Neural progenitor cell (in vitro differentiated cells): ENCODE measurements around the gene KCNB1. TPM values are rescaled to one million over a fixed set of nuclear protein-coding genes. Genes with fewer than 3 reads are reported as not detected.

Source experiments
- DNase-seq: peaks from one replicate; pipeline ENCODE4 v3.0.0-alpha.2; 2016; ENCODE audit warnings: low spot score
- H2AFZ ChIP-seq: fragments of 200-600 bp; sonication (generic); replicated peaks from 2 replicates; pipeline ENCODE4 v1.6.1; 2016; ENCODE audit warnings: antibody characterized with exemption
- H3F3A ChIP-seq: fragments of 200-600 bp; sonication (generic); 2 replicates; pipeline ENCODE4 v1.6.1; 2016; ENCODE audit warnings: antibody characterized with exemption, low read depth
- H3K27ac ChIP-seq: fragments of 200-600 bp; sonication (generic); 2 replicates; pipeline ENCODE4 v1.5.1; 2016; ENCODE audit warnings: mild to moderate bottlenecking
- H3K27me3 ChIP-seq: fragments of 200-600 bp; sonication (generic); 2 replicates; pipeline ENCODE4 v1.6.1; 2016; ENCODE audit warnings: mild to moderate bottlenecking, moderate library complexity
- H3K36me3 ChIP-seq: fragments of 200-600 bp; sonication (generic); 2 replicates; pipeline ENCODE4 v1.5.1; 2016
- H3K4me1 ChIP-seq: fragments of 200-600 bp; sonication (generic); 2 replicates; pipeline ENCODE4 v1.6.1; 2016; ENCODE audit warnings: mixed run types
- H3K4me2 ChIP-seq: fragments of 200-600 bp; sonication (generic); 2 replicates; pipeline ENCODE4 v1.6.1; 2016
- H3K4me3 ChIP-seq: fragments of 200-600 bp; sonication (generic); 2 replicates; pipeline ENCODE4 v1.5.1; 2016
- H3K79me2 ChIP-seq: fragments of 200-600 bp; sonication (generic); 2 replicates; pipeline ENCODE4 v1.6.1; 2016; ENCODE audit warnings: low read depth
- H3K9ac ChIP-seq: fragments of 200-600 bp; sonication (generic); 2 replicates; pipeline ENCODE4 v1.6.1; 2016
- H3K9me3 ChIP-seq: fragments of 200-600 bp; sonication (generic); 2 replicates; pipeline ENCODE4 v1.5.1; 2016; ENCODE audit warnings: low read depth
- H4K20me1 ChIP-seq: fragments of 200-600 bp; sonication (generic); 2 replicates; pipeline ENCODE4 v1.6.1; 2016; ENCODE audit warnings: low read depth
- H3K27ac Mint-ChIP-seq: 3 replicates; pipeline ENCODE4 v1.8.0; 2021; ENCODE audit warnings: mixed read lengths
- H3K27me3 Mint-ChIP-seq: 2 replicates; pipeline ENCODE4 v1.8.0; 2022; ENCODE audit warnings: low read depth, mild to moderate bottlenecking, inconsistent platforms, moderate library complexity, mixed read lengths; ENCODE audit not compliant: insufficient read depth
- H3K36me3 Mint-ChIP-seq: 3 replicates; pipeline ENCODE4 v1.8.0; 2021; ENCODE audit warnings: mixed read lengths
- H3K4me1 Mint-ChIP-seq: 3 replicates; pipeline ENCODE4 v1.8.0; 2021; ENCODE audit warnings: mixed read lengths
- H3K4me3 Mint-ChIP-seq: 3 replicates; pipeline ENCODE4 v1.8.0; 2021; ENCODE audit warnings: mild to moderate bottlenecking, moderate library complexity, mixed read lengths
- H3K9me3 Mint-ChIP-seq: 3 replicates; pipeline ENCODE4 v1.8.0; 2020; ENCODE audit warnings: mixed read lengths
- EZH2 ChIP-seq: fragments of 200-600 bp; sonication (generic); IDR thresholded peaks from 2 replicates; pipeline ENCODE4 v1.6.1; 2017; ENCODE audit warnings: antibody characterized with exemption, mild to moderate bottlenecking, moderate library complexity
- EZH2phosphoT487 ChIP-seq: fragments of 200-600 bp; sonication (generic); IDR thresholded peaks from 2 replicates; pipeline ENCODE4 v1.6.1; 2017; ENCODE audit warnings: antibody characterized with exemption
- total RNA-seq: library from RNA; depleted of rRNA; stranded (reverse); fragments of >200 nt; gene quantifications from 2 replicates; pipeline ENCODE4 v1.2.3, GENCODE V29; 2015; ENCODE audit warnings: low replicate concordance
- TF ChIP-seq, protein P1 (sequence below): fragments of 200-600 bp; sonication (generic); IDR thresholded peaks from 2 replicates; pipeline ENCODE4 v1.5.1; 2017; ENCODE audit warnings: antibody characterized with exemption, mild to moderate bottlenecking

Gene KCNB1
- total RNA-seq, 1 donor from 2014 or later: 0.97 TPM

DNA sequence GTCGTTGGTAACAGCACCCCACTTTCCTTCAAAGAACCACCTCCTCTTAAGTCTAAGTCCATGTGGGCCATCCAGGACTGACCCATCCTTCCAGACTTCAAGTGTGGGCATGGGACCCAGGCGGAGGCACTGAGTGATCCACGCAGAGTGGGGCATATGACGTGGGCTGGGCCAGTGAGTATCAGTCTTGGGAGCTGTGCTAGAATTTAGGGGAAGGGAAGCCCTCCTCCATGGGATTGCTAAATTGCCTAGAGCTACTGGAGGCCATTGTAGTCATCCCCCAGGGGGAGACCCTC lies 35.3 kb upstream of the KCNB1 start:
- H4K20me1 ChIP-seq: no peaks in the 10 kb centered on the region
- H3K9me3 ChIP-seq: no peaks in the 10 kb centered on the region
- TF ChIP-seq, protein P1, sequence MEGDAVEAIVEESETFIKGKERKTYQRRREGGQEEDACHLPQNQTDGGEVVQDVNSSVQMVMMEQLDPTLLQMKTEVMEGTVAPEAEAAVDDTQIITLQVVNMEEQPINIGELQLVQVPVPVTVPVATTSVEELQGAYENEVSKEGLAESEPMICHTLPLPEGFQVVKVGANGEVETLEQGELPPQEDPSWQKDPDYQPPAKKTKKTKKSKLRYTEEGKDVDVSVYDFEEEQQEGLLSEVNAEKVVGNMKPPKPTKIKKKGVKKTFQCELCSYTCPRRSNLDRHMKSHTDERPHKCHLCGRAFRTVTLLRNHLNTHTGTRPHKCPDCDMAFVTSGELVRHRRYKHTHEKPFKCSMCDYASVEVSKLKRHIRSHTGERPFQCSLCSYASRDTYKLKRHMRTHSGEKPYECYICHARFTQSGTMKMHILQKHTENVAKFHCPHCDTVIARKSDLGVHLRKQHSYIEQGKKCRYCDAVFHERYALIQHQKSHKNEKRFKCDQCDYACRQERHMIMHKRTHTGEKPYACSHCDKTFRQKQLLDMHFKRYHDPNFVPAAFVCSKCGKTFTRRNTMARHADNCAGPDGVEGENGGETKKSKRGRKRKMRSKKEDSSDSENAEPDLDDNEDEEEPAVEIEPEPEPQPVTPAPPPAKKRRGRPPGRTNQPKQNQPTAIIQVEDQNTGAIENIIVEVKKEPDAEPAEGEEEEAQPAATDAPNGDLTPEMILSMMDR: no peak
- TF ChIP-seq EZH2phosphoT487 (no peak), EZH2 (no peak)
- peak overlapping the region; percentile 52 for H3K4me3 Mint-ChIP-seq
- no peaks in the 10 kb centered on the region for H3K4me1 ChIP-seq
- H3K27ac ChIP-seq: no peak overlapping the region
- no peaks in the 10 kb centered on the region for H3K9me3 Mint-ChIP-seq
- no peak overlapping the region for H2AFZ ChIP-seq
- H3F3A ChIP-seq: no peaks in the 10 kb centered on the region
- no peaks in the 10 kb centered on the region for H3K36me3 ChIP-seq
- H3K27ac Mint-ChIP-seq: peak overlapping the region; percentile 52
- H3K27me3 ChIP-seq: no peaks in the 10 kb centered on the region
- DNase-seq: no peak
- H3K79me2 ChIP-seq: no peaks in the 10 kb centered on the region
- no peak overlapping the region for H3K4me3 ChIP-seq
- no peak overlapping the region for H3K4me2 ChIP-seq
- no peaks in the 10 kb centered on the region for H3K36me3 Mint-ChIP-seq
- no peak overlapping the region for H3K9ac ChIP-seq
- peaks cover 11% of the 10 kb centered on the region for H3K27me3 Mint-ChIP-seq
- H3K4me1 Mint-ChIP-seq: peaks cover 7% of the 10 kb centered on the region

DNA sequence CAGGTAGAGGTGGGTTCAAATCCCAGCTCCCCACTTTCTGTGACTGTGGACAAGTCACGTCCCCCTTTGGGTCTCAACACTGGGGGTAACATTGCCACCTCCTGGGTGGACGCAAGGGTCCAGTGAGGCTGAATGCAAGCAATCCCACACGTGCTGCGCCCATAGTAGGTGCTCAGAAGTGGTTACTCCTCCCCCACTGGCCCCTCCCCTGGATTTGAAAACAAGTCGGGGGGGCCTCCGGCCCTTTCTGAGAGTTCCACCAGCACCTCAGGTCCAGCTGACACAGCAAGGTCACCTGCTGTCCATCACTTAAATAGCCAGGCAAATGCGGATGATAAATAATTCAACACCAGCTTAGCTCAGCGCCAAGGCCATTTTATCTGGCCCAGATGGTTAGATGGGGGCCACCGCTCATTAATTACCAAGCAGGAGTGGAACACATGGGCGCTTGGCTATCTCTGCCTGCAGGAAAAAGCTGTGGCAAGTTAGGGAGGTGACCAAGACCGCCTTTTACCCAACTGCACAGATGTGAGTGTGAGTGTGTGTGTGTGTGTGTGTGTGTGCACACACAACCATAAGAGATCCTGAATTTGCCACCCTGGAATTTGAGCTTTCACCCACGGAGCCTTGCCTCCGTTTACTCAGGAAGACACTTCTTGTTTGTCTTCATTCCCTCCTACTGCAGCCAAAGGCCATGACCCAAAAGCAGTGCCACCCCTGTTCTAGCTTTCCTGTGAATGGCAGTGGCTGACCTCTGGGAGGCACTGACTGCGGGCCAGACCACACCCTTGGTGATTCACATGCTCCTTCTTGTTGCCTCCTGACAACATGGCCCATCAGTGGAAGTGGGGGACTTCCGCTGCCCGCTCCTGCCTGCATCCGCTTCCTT lies 34.7 kb upstream of the KCNB1 start:
- H4K20me1 ChIP-seq: no peaks in the 10 kb centered on the region
- H3K79me2 ChIP-seq: no peaks in the 10 kb centered on the region
- peaks cover 8% of the 10 kb centered on the region for H3K27me3 Mint-ChIP-seq
- H3K27ac ChIP-seq: no peak overlapping the region
- no peak overlapping the region for H3K9ac ChIP-seq
- H3F3A ChIP-seq: no peaks in the 10 kb centered on the region
- no peak overlapping the region for H2AFZ ChIP-seq
- no peaks in the 10 kb centered on the region for H3K4me1 ChIP-seq
- H3K4me2 ChIP-seq: no peak overlapping the region
- no peaks in the 10 kb centered on the region for H3K36me3 ChIP-seq
- H3K27me3 ChIP-seq: no peaks in the 10 kb centered on the region
- no peaks in the 10 kb centered on the region for H3K9me3 Mint-ChIP-seq
- no peaks in the 10 kb centered on the region for H3K36me3 Mint-ChIP-seq
- TF ChIP-seq EZH2 (no peak), EZH2phosphoT487 (no peak)
- TF ChIP-seq, protein P1: no peak
- DNase-seq: no peak
- H3K4me3 Mint-ChIP-seq: no peak overlapping the region
- H3K27ac Mint-ChIP-seq: peak overlapping the region; percentile 52
- no peaks in the 10 kb centered on the region for H3K9me3 ChIP-seq
- H3K4me3 ChIP-seq: no peak overlapping the region
- H3K4me1 Mint-ChIP-seq: peaks cover 7% of the 10 kb centered on the region

DNA sequence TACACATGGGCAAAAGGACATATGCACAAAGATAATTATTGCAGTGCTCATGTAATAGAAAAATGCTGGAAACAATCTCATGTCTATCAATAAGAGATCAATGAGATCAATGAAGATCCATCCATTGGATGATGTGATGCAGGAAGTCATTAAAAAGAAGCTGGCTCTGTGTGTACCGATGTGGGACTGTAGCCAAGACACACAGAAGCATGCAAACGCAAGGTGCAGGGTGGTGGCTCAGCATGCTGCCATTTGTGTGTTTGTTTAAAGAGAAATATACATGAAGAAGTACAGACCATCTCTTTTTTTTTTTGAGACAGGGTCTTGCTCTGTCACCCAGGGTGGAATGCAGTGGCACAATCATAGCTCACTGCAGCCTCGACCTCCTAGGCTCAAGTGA lies 33.1 kb upstream of the KCNB1 start:
- Histone ChIP-seq H3K4me3 (no peak overlapping the region), H4K20me1 (no peaks in the 10 kb centered on the region), H3K79me2 (no peaks in the 10 kb centered on the region), H3K4me2 (no peak overlapping the region), H2AFZ (no peak overlapping the region), H3K27ac (no peak overlapping the region), H3K9me3 (no peaks in the 10 kb centered on the region), H3K36me3 (no peaks in the 10 kb centered on the region), H3K4me1 (no peaks in the 10 kb centered on the region), H3F3A (no peaks in the 10 kb centered on the region), H3K9ac (no peak overlapping the region), H3K27me3 (no peaks in the 10 kb centered on the region)
- Mint-ChIP-seq H3K27me3 (peaks cover 6% of the 10 kb centered on the region), H3K36me3 (peaks cover 2% of the 10 kb centered on the region), H3K4me3 (no peak overlapping the region), H3K9me3 (no peaks in the 10 kb centered on the region), H3K4me1 (peaks cover 11% of the 10 kb centered on the region), H3K27ac (no peak overlapping the region)
- no peak for TF ChIP-seq EZH2phosphoT487
- no peak for TF ChIP-seq EZH2
- TF ChIP-seq, protein P1: no peak
- DNase-seq: no peak
